Osteocyte (in vitro differentiated cells): ENCODE results near the gene FAM20A. TPM values are rescaled to one million over a fixed set of nuclear protein-coding genes. Genes with fewer than 3 reads are reported as not detected.

Experiments
- DNase-seq: peaks from one replicate; pipeline ENCODE4 v3.0.0; 2021; ENCODE audit warnings: mixed read lengths; ENCODE audit not compliant: unreplicated experiment; ENCODE audit errors: extremely low spot score
- H3K27ac Mint-ChIP-seq: one replicate; pipeline ENCODE4 v1.8.0; 2021; ENCODE audit warnings: mild to moderate bottlenecking, mixed read lengths; ENCODE audit not compliant: unreplicated experiment
- H3K27me3 Mint-ChIP-seq: one replicate; pipeline ENCODE4 v1.8.0; 2021; ENCODE audit warnings: mixed read lengths; ENCODE audit not compliant: unreplicated experiment
- H3K36me3 Mint-ChIP-seq: one replicate; pipeline ENCODE4 v1.8.0; 2021; ENCODE audit warnings: mixed read lengths; ENCODE audit not compliant: unreplicated experiment
- H3K4me1 Mint-ChIP-seq: one replicate; pipeline ENCODE4 v1.8.0; 2021; ENCODE audit warnings: mixed read lengths; ENCODE audit not compliant: unreplicated experiment
- H3K4me3 Mint-ChIP-seq: one replicate; pipeline ENCODE4 v1.8.0; 2021; ENCODE audit warnings: mild to moderate bottlenecking, moderate library complexity, mixed read lengths; ENCODE audit not compliant: unreplicated experiment
- H3K9me3 Mint-ChIP-seq: one replicate; pipeline ENCODE4 v1.8.0; 2021; ENCODE audit warnings: mixed read lengths; ENCODE audit not compliant: unreplicated experiment
- CTCF ChIP-seq: fragments of 200-600 bp; sonication (generic); IDR thresholded peaks from 2 replicates; pipeline ENCODE4 v1.5.0; 2021; ENCODE audit warnings: antibody characterized with exemption, mild to moderate bottlenecking, moderate library complexity
- total RNA-seq: library from RNA; stranded (reverse); gene quantifications from 2 replicates; pipeline ENCODE4 v1.2.1, GENCODE V29; 2021

FAM20A gene
- total RNA-seq, 1 donor from 2014 or later, result not detected

GRCh38 chr17:68641276-68642117, 40.3 kb upstream of the FAM20A start:
- Mint-ChIP-seq H3K9me3 (no peaks in the 10 kb centered on the region), H3K27ac (no peak overlapping the region), H3K27me3 (peaks cover 34% of the 10 kb centered on the region), H3K4me3 (no peak overlapping the region), H3K36me3 (no peaks in the 10 kb centered on the region), H3K4me1 (no peaks in the 10 kb centered on the region)
- no peak for DNase-seq
- TF ChIP-seq CTCF, result no peak

- peaks cover 31% of the 10 kb centered on the region for H3K27me3 Mint-ChIP-seq
- no peaks in the 10 kb centered on the region for H3K4me1 Mint-ChIP-seq
- H3K27ac Mint-ChIP-seq, result no peak overlapping the region
- DNase-seq, result no peak
- no peaks in the 10 kb centered on the region for H3K36me3 Mint-ChIP-seq
- TF ChIP-seq CTCF, result no peak
- H3K4me3 Mint-ChIP-seq, result no peak overlapping the region
- no peaks in the 10 kb centered on the region for H3K9me3 Mint-ChIP-seq
Observed at GRCh38 chr17:68640242-68640989, 39.2 kb upstream of the FAM20A start.

- TF ChIP-seq CTCF, result no peak
- no peak overlapping the region for H3K27ac Mint-ChIP-seq
- no peak overlapping the region for H3K4me3 Mint-ChIP-seq
- H3K9me3 Mint-ChIP-seq, result no peaks in the 10 kb centered on the region
- no peaks in the 10 kb centered on the region for H3K36me3 Mint-ChIP-seq
- no peak for DNase-seq
- H3K27me3 Mint-ChIP-seq, result peaks cover 6% of the 10 kb centered on the region
- no peaks in the 10 kb centered on the region for H3K4me1 Mint-ChIP-seq
Observed at GRCh38 chr17:68634345-68634876, 33.2 kb upstream of the FAM20A start.

- Mint-ChIP-seq H3K27ac (no peak overlapping the region), H3K4me1 (no peaks in the 10 kb centered on the region), H3K4me3 (no peak overlapping the region), H3K9me3 (no peaks in the 10 kb centered on the region), H3K36me3 (no peaks in the 10 kb centered on the region), H3K27me3 (peaks cover 5% of the 10 kb centered on the region)
- no peak for DNase-seq
- no peak for TF ChIP-seq CTCF
Observed at GRCh38 chr17:68628576-68628957, 27.4 kb upstream of the FAM20A start.
